ENCODE measurements around the gene XPO1. TPM values are rescaled to one million over a fixed set of nuclear protein-coding genes. Genes with fewer than 3 reads are reported as not detected.

The XPO1 gene
- total RNA-seq, 1 donor from 2014 or later = 103 TPM

- Mint-ChIP-seq H3K36me3 (ENCODE audit: unreplicated experiment) (no peaks in the 10 kb centered on the region), H3K9me3 (ENCODE audit: unreplicated experiment) (peaks cover 16% of the 10 kb centered on the region), H3K27me3 (ENCODE audit: unreplicated experiment) (peaks cover 12% of the 10 kb centered on the region), H3K4me1 (ENCODE audit: low read depth, unreplicated experiment) (peaks cover 19% of the 10 kb centered on the region), H3K27ac (ENCODE audit: unreplicated experiment) (no peak overlapping the region), H3K4me3 (ENCODE audit: unreplicated experiment) (peak overlapping the region; percentile 94)
- no peak for TF ChIP-seq CTCF (IDR thresholded peaks at IDR 0.05; ENCODE audit: partially characterized antibody, unreplicated experiment)
- no peak for DNase-seq
These were observed 2.7 kb downstream of the XPO1 start for GRCh38 chr2:61535449-61535848.

- no peaks in the 10 kb centered on the region for H3K36me3 Mint-ChIP-seq (ENCODE audit: unreplicated experiment)
These were observed 3.2 kb downstream of the XPO1 start for GRCh38 chr2:61534926-61535325.

GRCh38 chr2:61530749-61531148 is 7.4 kb downstream of the XPO1 start:
- no peak overlapping the region for H3K27ac Mint-ChIP-seq (ENCODE audit: unreplicated experiment)
- H3K4me3 Mint-ChIP-seq (ENCODE audit: unreplicated experiment) = no peak overlapping the region
- DNase-seq = no peak
- H3K9me3 Mint-ChIP-seq (ENCODE audit: unreplicated experiment) = peaks cover 1% of the 10 kb centered on the region
- TF ChIP-seq CTCF (IDR thresholded peaks at IDR 0.05; ENCODE audit: partially characterized antibody, unreplicated experiment) = no peak
- no peaks in the 10 kb centered on the region for H3K36me3 Mint-ChIP-seq (ENCODE audit: unreplicated experiment)
- H3K27me3 Mint-ChIP-seq (ENCODE audit: unreplicated experiment) = no peaks in the 10 kb centered on the region
- H3K4me1 Mint-ChIP-seq (ENCODE audit: low read depth, unreplicated experiment) = peaks cover 15% of the 10 kb centered on the region

More at GRCh38 chr2:61534926-61535325, 3.2 kb downstream of the XPO1 start:
- no peak for TF ChIP-seq CTCF (IDR thresholded peaks at IDR 0.05; ENCODE audit: partially characterized antibody, unreplicated experiment)
- Mint-ChIP-seq H3K4me1 (ENCODE audit: low read depth, unreplicated experiment) (peaks cover 22% of the 10 kb centered on the region), H3K27ac (ENCODE audit: unreplicated experiment) (no peak overlapping the region), H3K9me3 (ENCODE audit: unreplicated experiment) (peaks cover 16% of the 10 kb centered on the region), H3K27me3 (ENCODE audit: unreplicated experiment) (peaks cover 12% of the 10 kb centered on the region), H3K4me3 (ENCODE audit: unreplicated experiment) (peak overlapping the region; percentile 94)
- no peak for DNase-seq

GRCh38 chr2:61529944-61530735 is 8.0 kb downstream of the XPO1 start:
- TF ChIP-seq CTCF (IDR thresholded peaks at IDR 0.05; ENCODE audit: partially characterized antibody, unreplicated experiment) = no peak
- peaks cover 10% of the 10 kb centered on the region for H3K4me1 Mint-ChIP-seq (ENCODE audit: low read depth, unreplicated experiment)
- no peak overlapping the region for H3K4me3 Mint-ChIP-seq (ENCODE audit: unreplicated experiment)
- H3K27me3 Mint-ChIP-seq (ENCODE audit: unreplicated experiment) = no peaks in the 10 kb centered on the region
- no peaks in the 10 kb centered on the region for H3K36me3 Mint-ChIP-seq (ENCODE audit: unreplicated experiment)
- H3K27ac Mint-ChIP-seq (ENCODE audit: unreplicated experiment) = no peak overlapping the region
- peaks cover 1% of the 10 kb centered on the region for H3K9me3 Mint-ChIP-seq (ENCODE audit: unreplicated experiment)
- DNase-seq = no peak

- no peak overlapping the region for H3K4me3 Mint-ChIP-seq (ENCODE audit: unreplicated experiment)
- no peaks in the 10 kb centered on the region for H3K27me3 Mint-ChIP-seq (ENCODE audit: unreplicated experiment)
- no peak overlapping the region for H3K27ac Mint-ChIP-seq (ENCODE audit: unreplicated experiment)
- TF ChIP-seq CTCF (IDR thresholded peaks at IDR 0.05; ENCODE audit: partially characterized antibody, unreplicated experiment) = no peak
- no peaks in the 10 kb centered on the region for H3K9me3 Mint-ChIP-seq (ENCODE audit: unreplicated experiment)
- DNase-seq = no peak
- no peaks in the 10 kb centered on the region for H3K4me1 Mint-ChIP-seq (ENCODE audit: low read depth, unreplicated experiment)
- no peaks in the 10 kb centered on the region for H3K36me3 Mint-ChIP-seq (ENCODE audit: unreplicated experiment)
These were observed 17.9 kb downstream of the XPO1 start for GRCh38 chr2:61520261-61520660.

All from glutamatergic neuron (in vitro differentiated cells).